MV-4-11 (cell line): ENCODE data around the gene VWA5B1.
"Not testable (repeated sequence)": the region's sequence is repeated elsewhere in the genome, so short reads cannot be mapped to it uniquely, and the experiment has no call there.

ENCODE experiments used
- DNase-seq: peaks from one replicate; lab custom pipeline; 2025; lab: John Stamatoyannopoulos, UW

Gene VWA5B1, protein sequence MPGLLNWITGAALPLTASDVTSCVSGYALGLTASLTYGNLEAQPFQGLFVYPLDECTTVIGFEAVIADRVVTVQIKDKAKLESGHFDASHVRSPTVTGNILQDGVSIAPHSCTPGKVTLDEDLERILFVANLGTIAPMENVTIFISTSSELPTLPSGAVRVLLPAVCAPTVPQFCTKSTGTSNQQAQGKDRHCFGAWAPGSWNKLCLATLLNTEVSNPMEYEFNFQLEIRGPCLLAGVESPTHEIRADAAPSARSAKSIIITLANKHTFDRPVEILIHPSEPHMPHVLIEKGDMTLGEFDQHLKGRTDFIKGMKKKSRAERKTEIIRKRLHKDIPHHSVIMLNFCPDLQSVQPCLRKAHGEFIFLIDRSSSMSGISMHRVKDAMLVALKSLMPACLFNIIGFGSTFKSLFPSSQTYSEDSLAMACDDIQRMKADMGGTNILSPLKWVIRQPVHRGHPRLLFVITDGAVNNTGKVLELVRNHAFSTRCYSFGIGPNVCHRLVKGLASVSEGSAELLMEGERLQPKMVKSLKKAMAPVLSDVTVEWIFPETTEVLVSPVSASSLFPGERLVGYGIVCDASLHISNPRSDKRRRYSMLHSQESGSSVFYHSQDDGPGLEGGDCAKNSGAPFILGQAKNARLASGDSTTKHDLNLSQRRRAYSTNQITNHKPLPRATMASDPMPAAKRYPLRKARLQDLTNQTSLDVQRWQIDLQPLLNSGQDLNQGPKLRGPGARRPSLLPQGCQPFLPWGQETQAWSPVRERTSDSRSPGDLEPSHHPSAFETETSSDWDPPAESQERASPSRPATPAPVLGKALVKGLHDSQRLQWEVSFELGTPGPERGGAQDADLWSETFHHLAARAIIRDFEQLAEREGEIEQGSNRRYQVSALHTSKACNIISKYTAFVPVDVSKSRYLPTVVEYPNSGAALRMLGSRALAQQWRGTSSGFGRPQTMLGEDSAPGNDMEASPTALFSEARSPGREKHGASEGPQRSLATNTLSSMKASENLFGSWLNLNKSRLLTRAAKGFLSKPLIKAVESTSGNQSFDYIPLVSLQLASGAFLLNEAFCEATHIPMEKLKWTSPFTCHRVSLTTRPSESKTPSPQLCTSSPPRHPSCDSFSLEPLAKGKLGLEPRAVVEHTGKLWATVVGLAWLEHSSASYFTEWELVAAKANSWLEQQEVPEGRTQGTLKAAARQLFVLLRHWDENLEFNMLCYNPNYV

DNA sequence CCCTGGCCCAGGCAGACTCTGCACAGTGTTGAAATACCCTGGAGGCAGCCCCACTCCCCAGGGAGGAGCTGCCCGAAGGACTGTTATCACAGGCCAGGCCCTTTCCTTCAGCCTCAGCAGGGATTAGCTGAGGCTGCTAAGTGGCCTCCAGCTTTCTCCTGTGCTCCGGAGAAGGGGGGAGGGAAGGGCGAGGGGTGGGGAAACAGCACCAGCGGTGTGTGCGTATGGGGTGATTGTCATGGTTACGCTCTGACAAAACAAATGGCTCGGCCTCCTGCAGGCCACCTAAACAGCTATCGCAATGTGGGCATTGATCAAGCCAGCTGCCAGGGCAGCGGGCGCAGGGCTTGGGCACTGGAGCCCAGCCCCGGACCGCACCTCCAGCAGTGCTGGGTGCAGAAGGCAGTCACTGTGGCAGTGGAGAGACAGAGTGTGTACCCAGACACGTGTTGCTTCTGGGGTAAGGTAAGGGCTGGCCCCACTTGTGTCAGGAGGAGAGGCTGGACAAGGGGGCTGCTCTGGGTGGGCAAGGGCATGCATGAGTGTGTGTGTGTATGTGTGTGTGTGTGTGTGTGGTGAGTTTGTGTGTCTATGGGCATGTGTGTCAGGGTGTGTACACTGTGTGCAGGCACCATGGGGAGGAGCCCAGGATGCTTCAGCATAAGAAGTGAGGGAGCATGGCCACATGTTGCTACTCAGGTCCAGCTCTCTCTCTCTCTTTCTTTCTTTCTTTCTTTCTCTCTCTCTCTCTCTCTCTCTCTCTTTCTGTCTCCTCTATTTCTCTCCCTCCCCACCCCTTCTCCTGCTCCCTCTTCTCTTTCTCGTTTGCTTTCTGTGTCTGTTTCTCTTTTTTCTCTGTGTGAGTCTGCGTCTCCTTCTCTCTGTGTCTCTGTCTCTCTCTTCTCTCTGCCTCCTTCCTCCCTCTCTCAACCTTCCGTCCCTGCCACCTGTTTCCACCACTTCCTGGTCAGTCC, at the start of gene VWA5B1:
Gene VWA5B1, plus strand, starts transcription at position 252 of the 974 bp plus-strand sequence. CDS start 19,727 bp downstream, outside the sequence.
- DNase-seq: no peak

- no peak for DNase-seq
Observed at GRCh38 chr1:20242890-20243479, 47.7 kb upstream of the VWA5B1 start.

DNA sequence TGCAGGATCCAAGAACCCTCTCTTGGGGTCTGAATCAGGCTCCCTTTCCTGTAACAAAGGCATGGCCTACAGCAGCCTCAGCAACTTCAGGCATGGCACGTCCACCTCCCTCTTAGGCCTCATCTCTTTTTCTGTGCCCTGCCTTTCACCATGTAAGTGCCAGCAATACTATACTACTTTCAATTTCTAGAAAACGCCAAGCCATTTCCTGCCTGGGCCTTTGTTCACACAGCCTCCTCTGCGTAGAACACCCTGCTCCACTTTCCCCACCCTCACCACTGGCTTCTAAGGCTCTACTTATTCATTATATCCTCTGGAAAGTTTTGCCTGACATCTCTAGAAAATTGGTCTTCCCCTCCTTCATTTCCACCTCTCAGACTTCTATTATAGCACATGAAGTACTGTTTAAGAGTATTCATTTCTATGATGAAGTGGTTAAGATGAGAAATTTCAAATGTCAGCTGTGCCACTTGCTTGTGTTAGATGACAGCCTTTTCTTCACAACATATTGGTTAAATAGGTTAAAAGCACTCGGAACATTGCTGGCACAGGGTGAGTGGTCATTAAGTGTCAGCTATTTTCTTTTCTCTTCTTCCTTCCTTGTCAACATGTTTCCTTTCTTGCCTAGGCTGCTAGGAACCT, 41.6 kb upstream of the VWA5B1 start:
- DNase-seq: no peak

GRCh38 chr1:20250340-20250989, 40.2 kb upstream of the VWA5B1 start:
- no peak for DNase-seq

DNA sequence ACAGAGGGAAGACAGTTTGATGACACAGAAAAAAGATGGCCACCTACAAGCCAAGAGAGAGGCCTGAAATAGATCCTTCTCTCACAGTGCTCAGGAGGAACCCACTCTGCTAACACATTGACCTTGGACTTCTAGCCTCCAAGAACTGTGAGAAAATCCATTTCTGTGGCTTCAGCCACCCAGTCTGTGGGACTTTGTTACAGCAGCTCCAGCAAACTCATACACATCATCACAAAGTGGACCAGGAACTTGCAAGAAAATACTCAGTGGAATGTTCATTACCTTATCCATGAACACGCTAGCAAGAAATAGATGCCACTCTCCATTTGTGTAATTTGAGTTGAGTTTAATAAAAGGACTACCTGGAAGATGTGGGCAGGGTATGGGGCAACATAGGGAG, 38.1 kb upstream of the VWA5B1 start:
- DNase-seq: no peak

GRCh38 chr1:20255666-20256065, 35.0 kb upstream of the VWA5B1 start:
- peak; percentile 94 for DNase-seq

DNA sequence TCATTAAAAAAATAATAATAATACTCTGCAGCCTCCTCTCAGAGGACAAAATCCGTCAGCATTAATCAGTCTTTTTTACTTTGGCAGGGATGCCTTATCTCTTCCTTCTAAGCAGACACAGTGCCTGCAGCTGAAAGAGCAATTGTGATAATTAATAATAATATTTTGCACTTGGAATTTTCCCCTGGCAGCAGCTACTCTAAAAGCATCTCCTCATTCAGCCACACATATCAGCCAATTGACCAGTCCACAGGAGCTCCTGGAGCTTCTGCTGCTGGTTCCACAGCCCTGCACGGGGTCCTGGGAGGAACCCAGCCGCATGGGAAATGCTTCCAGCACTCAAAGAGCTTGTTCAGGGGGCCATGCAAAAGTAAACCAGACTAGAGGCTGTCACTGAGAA, 31.0 kb upstream of the VWA5B1 start:
- no peak for DNase-seq

- no peak for DNase-seq
Observed at GRCh38 chr1:20261095-20261494, 29.6 kb upstream of the VWA5B1 start.

GRCh38 chr1:20262810-20263534, 27.7 kb upstream of the VWA5B1 start:
- DNase-seq: no peak

GRCh38 chr1:20265250-20265649, 25.4 kb upstream of the VWA5B1 start:
- DNase-seq: no peak

DNA sequence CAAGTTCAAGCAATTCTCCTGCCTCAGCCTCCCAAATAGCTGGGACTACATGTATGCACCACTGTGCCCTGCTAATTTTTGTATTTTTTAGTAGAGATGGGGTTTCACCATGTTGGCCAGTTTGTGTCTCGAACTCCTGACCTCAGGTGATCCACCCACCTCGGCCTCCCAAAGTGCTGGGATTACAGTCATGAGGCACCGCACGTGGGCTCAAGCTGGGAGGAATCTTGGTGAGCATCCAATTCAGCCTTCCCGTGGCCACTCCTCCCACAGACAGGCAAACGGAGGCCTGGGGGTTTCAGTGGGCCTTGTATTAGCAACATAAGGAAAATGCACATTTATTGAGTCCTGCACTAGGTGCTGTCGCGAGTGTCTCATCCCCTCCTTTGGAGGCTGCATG, 24.5 kb upstream of the VWA5B1 start:
- DNase-seq: no peak

DNA sequence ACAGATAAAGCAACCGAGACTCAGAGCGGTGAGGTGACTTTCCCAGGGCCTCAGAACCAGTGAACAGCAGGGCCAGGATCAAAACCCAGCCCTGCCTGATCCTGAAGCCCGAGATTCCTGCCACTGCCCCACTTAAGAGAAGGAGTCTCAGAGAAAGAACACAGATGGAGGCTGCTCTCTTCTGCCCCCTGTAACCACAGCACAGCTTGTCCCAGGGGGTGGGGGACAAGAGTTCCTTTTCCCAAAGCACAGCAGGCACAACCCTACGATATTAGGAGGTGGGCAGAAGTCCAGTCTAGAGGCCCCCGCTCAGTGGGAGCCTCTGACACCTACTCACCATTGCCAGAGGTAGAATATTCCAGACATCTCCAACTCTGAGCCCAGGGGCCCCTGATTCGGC, 24.0 kb upstream of the VWA5B1 start:
- no peak for DNase-seq

GRCh38 chr1:20271498-20272400, 18.9 kb upstream of the VWA5B1 start:
- DNase-seq: no peak

- not testable (repeated sequence) for DNase-seq
Observed at GRCh38 chr1:20273716-20274115, 17.0 kb upstream of the VWA5B1 start.

- DNase-seq: no peak
Observed at GRCh38 chr1:20275319-20275925, 15.3 kb upstream of the VWA5B1 start.

GRCh38 chr1:20276485-20277159, 14.1 kb upstream of the VWA5B1 start:
- no peak for DNase-seq

DNA sequence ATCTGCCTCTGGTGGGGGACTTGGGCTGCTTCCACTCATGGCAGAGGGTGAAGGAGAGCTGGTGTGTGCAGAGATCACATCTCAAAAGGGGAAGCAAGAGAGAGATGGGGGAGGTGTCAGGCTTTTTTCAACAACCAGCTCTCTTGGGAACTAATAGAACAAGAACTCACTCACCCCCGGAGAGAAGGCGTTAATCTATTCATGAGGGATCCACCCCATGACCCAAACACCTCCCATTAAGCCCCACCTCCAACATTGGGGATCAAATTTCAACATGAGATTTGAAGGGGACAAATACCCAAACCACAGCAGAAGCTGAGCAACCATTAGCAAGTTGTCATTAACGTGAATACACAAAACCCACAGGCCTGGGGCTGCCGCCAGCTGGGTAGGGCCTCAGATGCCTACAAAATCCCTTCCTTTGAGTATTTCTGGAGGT, 12.0 kb upstream of the VWA5B1 start:
- DNase-seq: peak; percentile 67
